ENCODE results near the gene CDC34.

CDC34 gene, protein sequence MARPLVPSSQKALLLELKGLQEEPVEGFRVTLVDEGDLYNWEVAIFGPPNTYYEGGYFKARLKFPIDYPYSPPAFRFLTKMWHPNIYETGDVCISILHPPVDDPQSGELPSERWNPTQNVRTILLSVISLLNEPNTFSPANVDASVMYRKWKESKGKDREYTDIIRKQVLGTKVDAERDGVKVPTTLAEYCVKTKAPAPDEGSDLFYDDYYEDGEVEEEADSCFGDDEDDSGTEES

GRCh38 chr19:531753-532560 is at the start of gene CDC34:
Gene CDC34 (plus strand): TSS chr19:531760. CDS start chr19:531932, 172 bp downstream.
- no peak for DNase-seq (ENCODE audit: low read depth in 4 of 4, low spot score in 1 of 4)

- DNase-seq (ENCODE audit: low read depth in 4 of 4, low spot score in 1 of 4) = no peak
Observed at GRCh38 chr19:482186-483041, 49.1 kb upstream of the CDC34 start.

DNA sequence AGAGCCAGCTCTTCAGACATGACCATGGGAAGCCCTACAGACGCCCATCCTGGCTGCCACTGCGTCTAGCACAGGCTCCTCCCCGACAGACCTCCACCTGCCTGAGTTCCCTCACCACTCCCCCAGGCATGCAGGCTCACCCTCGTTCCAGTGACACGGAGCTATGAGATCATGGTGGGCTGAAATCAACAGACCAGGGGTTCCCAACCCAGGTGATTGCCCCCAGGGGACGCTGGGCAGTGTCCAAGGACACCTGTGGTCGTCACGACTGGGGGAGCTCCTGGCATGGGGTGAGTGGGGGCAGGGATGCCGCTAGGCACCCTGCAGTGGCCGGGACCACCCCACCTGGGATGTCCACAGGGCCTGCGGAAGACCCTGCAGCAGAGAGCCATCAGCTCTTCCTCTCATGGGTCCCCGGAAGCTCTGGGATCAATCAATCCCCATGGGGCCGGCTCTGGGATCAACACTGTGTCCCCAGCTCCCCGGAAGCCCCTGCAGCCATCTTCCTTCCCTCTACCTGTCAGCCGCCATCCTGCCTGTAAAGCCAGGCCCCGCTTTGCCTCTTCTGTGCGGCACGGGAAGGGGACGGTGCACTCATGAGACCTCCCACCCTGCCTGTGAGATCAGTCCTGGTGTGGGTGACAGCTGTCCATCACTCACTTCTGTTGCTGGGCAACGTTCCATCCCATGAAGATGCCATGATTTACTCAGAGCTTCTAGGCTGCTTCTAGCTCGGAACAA is 48.1 kb upstream of the CDC34 start:
- DNase-seq (ENCODE audit: low read depth in 4 of 4, low spot score in 1 of 4) = no peak

DNA sequence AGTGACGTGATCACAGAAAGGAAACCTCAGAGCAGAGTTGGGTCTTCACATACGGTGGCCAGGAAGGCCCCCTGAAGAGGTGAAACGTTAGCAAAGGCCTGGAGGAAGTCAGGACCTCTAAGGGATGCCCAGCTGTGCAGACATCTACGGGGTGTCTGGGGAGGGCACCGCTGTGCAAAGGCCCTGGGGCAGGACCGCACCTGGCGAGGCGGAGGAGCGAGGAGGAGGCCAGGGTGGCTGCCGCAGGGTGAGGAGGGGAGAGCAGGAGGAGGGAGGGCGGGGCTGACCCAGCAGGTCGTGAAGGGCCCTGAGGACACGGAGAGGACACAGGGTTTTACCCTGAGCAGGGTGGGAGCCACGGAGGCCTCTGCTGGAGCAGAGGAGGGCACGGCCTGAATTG is 47.1 kb upstream of the CDC34 start:
- DNase-seq (ENCODE audit: low read depth in 4 of 4, low spot score in 1 of 4) = no peak

DNA sequence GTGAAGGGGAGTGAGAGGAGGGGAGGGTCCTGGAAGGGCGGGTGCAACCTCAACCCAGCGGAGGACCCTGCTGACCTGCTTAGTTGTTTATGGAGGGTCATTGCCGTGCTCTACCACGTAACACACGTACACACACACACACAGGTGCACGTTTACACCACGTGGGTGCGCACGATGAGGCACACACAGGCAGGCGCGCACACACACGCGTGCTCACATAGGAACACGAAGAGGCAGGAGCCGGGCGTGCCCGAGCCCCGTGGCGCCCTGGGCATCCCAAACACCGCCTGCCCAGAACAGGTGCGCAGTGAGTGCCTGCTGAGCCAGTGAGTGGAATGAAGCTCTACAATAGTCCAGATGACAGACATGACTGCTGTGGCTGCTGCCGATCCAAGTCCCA is 46.5 kb upstream of the CDC34 start:
- no peak for DNase-seq (ENCODE audit: low read depth in 4 of 4, low spot score in 1 of 4)

GRCh38 chr19:485583-486236 is 45.9 kb upstream of the CDC34 start:
- no peak for DNase-seq (ENCODE audit: low read depth in 4 of 4, low spot score in 1 of 4)

GRCh38 chr19:488505-489417 is 42.8 kb upstream of the CDC34 start:
- peak; percentile 86 to 94 (median 89) for DNase-seq (ENCODE audit: low read depth in 4 of 4, low spot score in 1 of 4)

DNA sequence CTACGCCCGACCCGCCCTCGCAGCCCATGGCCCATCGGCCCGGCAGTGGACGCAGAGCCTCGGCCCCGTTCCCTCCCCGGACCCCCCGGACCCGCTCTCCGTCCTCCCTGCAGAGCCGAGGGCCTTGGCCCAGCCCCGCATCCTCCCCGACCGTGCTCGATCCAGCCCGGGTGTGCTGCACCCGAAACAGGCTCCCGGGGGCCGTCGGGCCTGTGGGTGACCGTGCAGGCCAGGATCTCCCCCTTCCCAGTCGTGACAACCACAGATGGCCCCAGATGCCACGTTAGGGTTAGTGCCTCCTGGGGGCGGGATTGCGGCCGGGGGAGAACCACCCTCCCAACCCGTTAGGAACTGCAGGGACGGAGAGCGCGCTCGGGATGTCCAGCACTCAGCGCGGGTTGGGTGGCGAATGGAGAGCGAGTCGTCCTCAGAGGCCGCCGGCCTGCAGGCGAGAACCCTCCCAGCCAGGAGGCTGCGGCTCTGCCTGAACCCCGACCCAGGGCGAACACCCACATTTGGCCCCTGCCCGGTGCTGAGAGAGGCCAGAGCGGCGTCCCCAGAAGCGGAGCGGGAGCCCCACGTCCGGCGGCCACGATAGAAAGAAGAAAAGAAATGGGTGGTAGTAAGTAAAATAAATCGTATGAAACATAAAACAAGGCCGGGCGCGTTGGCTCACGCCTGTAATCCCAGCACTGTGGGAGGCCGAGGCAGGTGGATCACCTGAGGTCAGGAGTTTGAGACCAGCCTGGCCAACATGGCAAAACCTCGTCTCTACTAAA is 42.0 kb upstream of the CDC34 start:
- no peak for DNase-seq (ENCODE audit: low read depth in 4 of 4, low spot score in 1 of 4)

DNA sequence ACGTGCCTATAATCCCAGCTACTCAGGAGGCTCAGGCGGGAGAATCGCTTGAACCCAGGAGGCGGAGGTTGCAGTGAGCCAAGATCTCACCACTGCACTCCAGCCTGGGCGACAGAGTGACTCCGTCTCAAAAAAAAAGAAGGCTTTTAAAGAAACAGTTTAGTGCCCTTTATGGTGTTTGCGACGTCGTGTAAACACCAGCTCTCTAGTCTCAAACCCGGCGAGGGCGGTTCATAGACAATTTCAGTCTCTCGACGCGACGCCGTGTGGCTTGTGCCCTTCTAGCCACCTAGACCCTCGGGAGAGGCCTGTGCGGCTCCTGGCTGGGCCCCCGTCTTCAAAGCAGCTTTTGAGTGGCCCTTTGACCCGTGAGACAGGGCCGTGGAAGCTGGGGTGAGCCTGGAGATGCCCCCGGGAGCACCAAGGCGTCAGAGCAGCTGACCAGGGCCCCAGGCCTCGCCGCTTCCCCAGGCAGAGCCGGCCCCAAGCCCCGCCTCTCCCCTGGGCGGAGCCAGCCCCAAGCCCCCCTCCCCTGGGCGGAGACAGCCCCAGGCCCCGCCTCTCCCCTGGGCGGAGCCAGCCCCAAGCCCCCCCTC is 40.3 kb upstream of the CDC34 start:
- DNase-seq (ENCODE audit: low read depth in 4 of 4, low spot score in 1 of 4) = no peak

DNA sequence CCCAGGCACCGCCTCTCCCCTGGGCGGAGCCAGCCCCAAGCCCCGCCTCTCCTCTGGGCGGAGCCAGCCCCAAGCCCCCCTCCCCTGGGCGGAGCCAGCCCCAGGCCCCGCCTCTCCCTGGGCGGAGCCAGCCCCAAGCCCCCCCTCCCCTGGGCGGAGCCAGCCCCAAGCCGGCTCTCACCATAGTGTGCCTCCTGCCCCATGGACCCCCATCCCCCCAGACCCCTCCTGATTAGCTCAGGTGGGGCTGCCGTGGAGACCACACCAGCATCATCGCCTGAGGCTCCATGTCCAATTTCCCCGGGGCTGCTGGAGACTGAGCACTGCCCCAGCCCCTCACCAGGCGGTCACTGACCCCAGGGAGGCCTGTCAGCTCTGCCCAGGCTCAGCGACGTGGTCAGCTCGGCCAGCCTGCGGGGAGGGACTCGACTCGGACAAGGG is 39.4 kb upstream of the CDC34 start:
- no peak for DNase-seq (ENCODE audit: low read depth in 4 of 4, low spot score in 1 of 4)

GRCh38 chr19:493391-494170 is 38.0 kb upstream of the CDC34 start:
- DNase-seq (ENCODE audit: low read depth in 4 of 4, low spot score in 1 of 4) = no peak

- DNase-seq (ENCODE audit: low read depth in 4 of 4, low spot score in 1 of 4) = no peak
Observed at GRCh38 chr19:494171-495080, 37.1 kb upstream of the CDC34 start.

DNA sequence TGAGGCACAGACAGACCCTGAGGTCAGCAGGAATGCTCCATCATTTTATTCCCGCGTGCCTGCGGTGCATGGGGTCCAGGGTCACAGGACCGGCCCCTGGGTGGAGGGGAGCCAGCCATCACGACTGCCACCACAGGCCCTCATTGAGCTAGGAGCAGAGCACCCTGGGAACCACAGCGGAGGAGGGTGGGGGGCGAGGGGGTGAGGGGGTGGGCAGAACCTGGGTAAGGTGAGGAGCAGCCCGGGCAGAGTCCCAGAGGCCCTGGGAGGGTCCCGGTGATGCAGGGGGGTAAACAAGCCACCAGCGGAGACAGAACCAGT is 36.5 kb upstream of the CDC34 start:
- DNase-seq (ENCODE audit: low read depth in 4 of 4, low spot score in 1 of 4) = no peak

DNA sequence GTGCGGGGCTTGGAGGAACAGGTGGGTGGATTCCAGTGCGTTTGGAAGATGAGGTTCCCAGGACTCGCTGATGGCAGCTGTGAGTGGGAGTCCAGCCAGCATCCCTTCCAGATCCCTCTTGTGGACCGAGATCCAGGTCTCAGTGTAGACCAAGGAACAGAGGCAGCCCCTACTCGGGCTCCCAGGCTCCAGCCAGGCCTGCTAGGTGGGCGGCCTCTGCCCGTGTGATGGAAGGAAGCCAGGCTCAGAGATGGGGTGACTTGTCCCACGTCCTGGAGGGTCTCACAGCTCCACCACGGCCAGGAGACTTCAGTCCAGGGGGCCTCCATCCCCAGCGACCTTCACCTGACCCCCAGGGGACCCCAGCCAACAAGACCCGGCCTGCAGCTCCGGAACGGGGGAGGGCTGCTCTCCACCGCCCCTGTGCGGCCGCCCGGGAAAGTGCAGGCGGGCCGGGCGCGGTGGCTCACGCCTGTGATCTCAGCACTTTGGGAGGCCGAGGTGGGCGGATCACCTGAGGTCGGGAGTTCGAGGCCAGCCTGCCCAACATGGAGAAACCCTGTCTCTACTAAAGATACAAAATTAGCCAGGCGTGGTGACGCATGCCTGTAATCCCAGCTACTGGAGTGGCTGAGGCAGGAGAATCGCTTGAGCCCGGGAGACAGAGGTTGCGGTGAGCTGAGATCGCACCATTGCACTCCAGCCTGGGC is 36.0 kb upstream of the CDC34 start:
- no peak for DNase-seq (ENCODE audit: low read depth in 4 of 4, low spot score in 1 of 4)

- DNase-seq (ENCODE audit: low read depth in 4 of 4, low spot score in 1 of 4) = no peak
Observed at GRCh38 chr19:496112-496665, 35.4 kb upstream of the CDC34 start, which contains the start of gene MADCAM1. Gene MADCAM1 (plus strand): TSS chr19:496486. CDS start chr19:496500, 14 bp downstream.

GRCh38 chr19:496986-497385 is 34.6 kb upstream of the CDC34 start:
- no peak for DNase-seq (ENCODE audit: low read depth in 4 of 4, low spot score in 1 of 4)

Data from stimulated activated CD4-positive, alpha-beta T cell treated with anti-CD3 and anti-CD28 coated beads, Interleukin-1b, Interleukin-23, amount 100 ng/mL, for 24 hours (primary cell).